GM21526 (cell line): Measurements from ENCODE around the gene CHST15.

Source experiments
- ATAC-seq: cut with Tn5 transposase; IDR thresholded peaks from one replicate; pipeline ENCODE4 v1.9.1; 2021; ENCODE audit warnings: moderate library complexity; ENCODE audit not compliant: unreplicated experiment, low FRiP score

The CHST15 gene

GRCh38 chr10:124033887-124034218 lies 59.5 kb downstream of the CHST15 start:
- no peak for ATAC-seq

- no peak for ATAC-seq
Measured at GRCh38 chr10:124032971-124033886, 60.2 kb downstream of the CHST15 start.

- ATAC-seq, result no peak
Measured at GRCh38 chr10:124032087-124032935, 61.1 kb downstream of the CHST15 start.

GRCh38 chr10:124030492-124031110 lies 62.8 kb downstream of the CHST15 start:
- no peak for ATAC-seq

- no peak for ATAC-seq
Measured at GRCh38 chr10:124030061-124030460, 63.3 kb downstream of the CHST15 start.

GRCh38 chr10:124029559-124029958 lies 63.8 kb downstream of the CHST15 start:
- no peak for ATAC-seq

GRCh38 chr10:124028700-124029480 lies 64.5 kb downstream of the CHST15 start:
- no peak for ATAC-seq

- no peak for ATAC-seq
Measured at GRCh38 chr10:124027651-124028050, 65.7 kb downstream of the CHST15 start.

GRCh38 chr10:124027031-124027611 lies 66.3 kb downstream of the CHST15 start:
- no peak for ATAC-seq

- no peak for ATAC-seq
Measured at GRCh38 chr10:124026589-124026939, 66.8 kb downstream of the CHST15 start.

GRCh38 chr10:124025660-124026588 lies 67.5 kb downstream of the CHST15 start:
- no peak for ATAC-seq

- ATAC-seq, result no peak
Measured at GRCh38 chr10:124025152-124025551, 68.2 kb downstream of the CHST15 start.

GRCh38 chr10:124022066-124022465 lies 71.3 kb downstream of the CHST15 start:
- no peak for ATAC-seq

GRCh38 chr10:124020981-124021815 lies 72.2 kb downstream of the CHST15 start:
- no peak for ATAC-seq

- ATAC-seq, result no peak
Measured at GRCh38 chr10:124019886-124020797, 73.3 kb downstream of the CHST15 start.

GRCh38 chr10:124018886-124019525 lies 74.4 kb downstream of the CHST15 start:
- no peak for ATAC-seq

- ATAC-seq, result no peak
Measured at GRCh38 chr10:124017729-124018128, 75.7 kb downstream of the CHST15 start.
